OCI-LY7 (cell line): ENCODE data around the gene HLX. TPM values are rescaled to one million over a fixed set of nuclear protein-coding genes. Genes with fewer than 3 reads are reported as not detected.

Source experiments
- BruUV-seq: library from RNA; stranded (reverse); fragments of 400-500 nt; replicated peaks from 2 replicates; lab custom pipeline; 2021; lab: Mats Ljungman, UMichigan
- CTCF ChIA-PET: fragments of 300-600 bp; sonication (Branson Sonifier 250); formaldehyde crosslinking; loops from one replicate; lab custom pipeline; 2022; ENCODE audit warnings: antibody characterized with exemption; ENCODE audit not compliant: unreplicated experiment; lab: Charles Lee
- POLR2A ChIA-PET: fragments of 300-600 bp; sonication (Branson Sonifier 250); formaldehyde crosslinking; loops from one replicate; lab custom pipeline; 2022; ENCODE audit warnings: antibody characterized with exemption; lab: Charles Lee
- DNase-seq: peaks from one replicate; pipeline ENCODE4 v3.0.0-alpha.2; 2015; ENCODE audit warnings: low spot score
- H2AFZ ChIP-seq: fragments of 200-600 bp; sonication (generic), shearing (Covaris generic); 2 replicates; pipeline ENCODE4 v1.6.1; 2014; ENCODE audit warnings: mild to moderate bottlenecking, antibody characterized with exemption, low read length, moderate library complexity
- H3K27ac ChIP-seq: fragments of 200-600 bp; sonication (generic); 2 replicates; pipeline ENCODE4 v1.5.1; 2014; ENCODE audit warnings: mixed run types, low read depth, mild to moderate bottlenecking, moderate library complexity, low read length, inconsistent platforms; ENCODE audit not compliant: poor library complexity, severe bottlenecking
- H3K36me3 ChIP-seq: fragments of 200-600 bp; sonication (generic); 2 replicates; pipeline ENCODE4 v1.6.1; 2014; ENCODE audit warnings: mild to moderate bottlenecking, antibody characterized with exemption, low read length, moderate library complexity, mixed read lengths; ENCODE audit not compliant: insufficient read depth
- H3K4me1 ChIP-seq: fragments of 200-600 bp; sonication (generic); 2 replicates; pipeline ENCODE4 v1.5.1; 2014; ENCODE audit warnings: mild to moderate bottlenecking, low read length; ENCODE audit not compliant: insufficient read depth, poor library complexity, severe bottlenecking
- H3K4me2 ChIP-seq: fragments of 200-600 bp; sonication (generic); 2 replicates; pipeline ENCODE4 v1.6.1; 2014; ENCODE audit warnings: mild to moderate bottlenecking, low read length
- H3K4me3 ChIP-seq: fragments of 200-600 bp; sonication (generic); 2 replicates; pipeline ENCODE4 v1.5.1; 2014; ENCODE audit warnings: mild to moderate bottlenecking, low read depth, low read length; ENCODE audit not compliant: poor library complexity, severe bottlenecking
- H3K79me2 ChIP-seq: fragments of 200-600 bp; sonication (generic); 2 replicates; pipeline ENCODE4 v1.6.1; 2016; ENCODE audit warnings: low read depth, mild to moderate bottlenecking, low read length, moderate library complexity, mixed read lengths; ENCODE audit not compliant: insufficient read depth
- H3K9me2 ChIP-seq: fragments of 200-600 bp; sonication (generic); 2 replicates; pipeline ENCODE4 v1.6.1; 2016; ENCODE audit warnings: mild to moderate bottlenecking, low read length, mixed read lengths; ENCODE audit not compliant: insufficient read depth
- H3K9me3 ChIP-seq: fragments of 200-600 bp; sonication (generic); 2 replicates; pipeline ENCODE4 v1.6.1; 2014; ENCODE audit warnings: mild to moderate bottlenecking, mixed run types, low read length, mixed read lengths
- H4K20me1 ChIP-seq: fragments of 200-600 bp; sonication (generic); 2 replicates; pipeline ENCODE4 v1.6.1; 2014; ENCODE audit warnings: mild to moderate bottlenecking, antibody characterized with exemption, low read length, moderate library complexity, mixed read lengths; ENCODE audit not compliant: insufficient read depth
- EZH2phosphoT487 ChIP-seq: fragments of 200-600 bp; sonication (generic); IDR thresholded peaks from 2 replicates; pipeline ENCODE4 v1.6.1; 2018; ENCODE audit warnings: low read depth, borderline replicate concordance, mild to moderate bottlenecking, mixed run types, antibody characterized with exemption, low read length, moderate library complexity, mixed read lengths
- intact Hi-C: fragments of 100-400 bp; cut with micrococcal nuclease; formaldehyde crosslinking; loops from one replicate; pipeline ENCODE4 v1.10.0; 2022; ENCODE audit not compliant: unreplicated experiment
- total RNA-seq, 2 experiments: library from RNA; depleted of rRNA in 1 of 2; stranded (reverse); fragments of >200 nt in 1 of 2; shearing (Covaris generic) in 1 of 2; gene quantifications; 2 replicates each; pipeline ENCODE4 v1.2.3, GENCODE V29; 2014 to 2022
- TF ChIP-seq, protein P1 (sequence below): fragments of 200-600 bp; sonication (generic); conservative IDR thresholded peaks from 2 replicates; pipeline ENCODE4 v1.5.1; 2014; ENCODE audit warnings: mild to moderate bottlenecking, antibody characterized with exemption, low read length, moderate library complexity, mixed read lengths

The HLX gene
- total RNA-seq, 2 experiments from 2014 or later, result not detected

DNA sequence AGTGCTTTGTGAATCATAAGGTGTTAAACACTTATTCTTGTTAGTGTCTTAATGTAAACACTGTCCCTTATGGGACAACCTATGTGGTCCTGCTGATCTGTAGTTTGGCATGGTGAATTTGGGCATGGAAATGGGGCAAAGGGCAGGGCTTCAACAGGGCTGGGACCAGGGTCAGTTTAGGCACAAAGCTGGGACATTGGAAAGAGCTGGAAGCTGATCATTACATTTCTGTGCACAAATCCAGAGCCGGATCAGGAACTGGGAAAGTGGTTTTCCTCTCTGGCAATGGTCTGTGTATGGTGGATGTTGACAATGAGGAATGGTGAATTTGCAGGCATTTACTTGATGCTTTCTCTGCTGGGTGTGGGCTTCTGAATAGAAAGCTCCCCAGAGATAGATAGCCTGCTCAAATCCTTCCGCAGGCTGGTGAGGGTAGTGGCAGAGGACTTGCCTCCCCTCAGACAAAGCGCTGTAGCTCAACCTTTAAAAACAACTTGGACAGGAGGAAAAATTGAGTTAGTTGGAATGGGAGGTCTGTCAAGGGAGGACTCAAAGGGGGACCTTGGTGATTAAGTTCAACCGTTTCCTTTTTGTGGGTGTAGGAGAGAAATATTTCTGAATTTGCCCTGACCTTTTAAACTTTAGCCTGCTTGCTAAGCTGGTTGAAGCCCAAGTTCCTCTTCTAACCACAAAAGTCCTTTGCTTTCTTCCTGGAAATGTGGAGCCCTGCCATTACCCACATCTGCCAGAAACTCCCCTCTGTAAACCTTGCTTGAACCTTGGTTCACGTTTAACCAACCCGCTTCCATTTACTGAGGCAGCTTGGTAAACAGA is 35.3 kb downstream of the HLX start:
- H3K27ac ChIP-seq, result no peak overlapping the region
- DNase-seq, result no peak
- H3K79me2 ChIP-seq, result no peaks in the 10 kb centered on the region
- no peak overlapping the region for H3K4me3 ChIP-seq
- H3K9me2 ChIP-seq, result no peaks in the 10 kb centered on the region
- H2AFZ ChIP-seq, result no peak overlapping the region
- H3K4me2 ChIP-seq, result no peak overlapping the region
- TF ChIP-seq, protein P1, sequence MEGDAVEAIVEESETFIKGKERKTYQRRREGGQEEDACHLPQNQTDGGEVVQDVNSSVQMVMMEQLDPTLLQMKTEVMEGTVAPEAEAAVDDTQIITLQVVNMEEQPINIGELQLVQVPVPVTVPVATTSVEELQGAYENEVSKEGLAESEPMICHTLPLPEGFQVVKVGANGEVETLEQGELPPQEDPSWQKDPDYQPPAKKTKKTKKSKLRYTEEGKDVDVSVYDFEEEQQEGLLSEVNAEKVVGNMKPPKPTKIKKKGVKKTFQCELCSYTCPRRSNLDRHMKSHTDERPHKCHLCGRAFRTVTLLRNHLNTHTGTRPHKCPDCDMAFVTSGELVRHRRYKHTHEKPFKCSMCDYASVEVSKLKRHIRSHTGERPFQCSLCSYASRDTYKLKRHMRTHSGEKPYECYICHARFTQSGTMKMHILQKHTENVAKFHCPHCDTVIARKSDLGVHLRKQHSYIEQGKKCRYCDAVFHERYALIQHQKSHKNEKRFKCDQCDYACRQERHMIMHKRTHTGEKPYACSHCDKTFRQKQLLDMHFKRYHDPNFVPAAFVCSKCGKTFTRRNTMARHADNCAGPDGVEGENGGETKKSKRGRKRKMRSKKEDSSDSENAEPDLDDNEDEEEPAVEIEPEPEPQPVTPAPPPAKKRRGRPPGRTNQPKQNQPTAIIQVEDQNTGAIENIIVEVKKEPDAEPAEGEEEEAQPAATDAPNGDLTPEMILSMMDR, result no peak
- no peak for TF ChIP-seq EZH2phosphoT487
- no peaks in the 10 kb centered on the region for H3K9me3 ChIP-seq
- no peaks in the 10 kb centered on the region for H4K20me1 ChIP-seq
- intact Hi-C loops, result no loop called here
- no TSS peak for BruUV-seq
- ChIA-PET CTCF (no interaction called here), POLR2A (no interaction called here)
- no peaks in the 10 kb centered on the region for H3K36me3 ChIP-seq
- no peaks in the 10 kb centered on the region for H3K4me1 ChIP-seq

DNA sequence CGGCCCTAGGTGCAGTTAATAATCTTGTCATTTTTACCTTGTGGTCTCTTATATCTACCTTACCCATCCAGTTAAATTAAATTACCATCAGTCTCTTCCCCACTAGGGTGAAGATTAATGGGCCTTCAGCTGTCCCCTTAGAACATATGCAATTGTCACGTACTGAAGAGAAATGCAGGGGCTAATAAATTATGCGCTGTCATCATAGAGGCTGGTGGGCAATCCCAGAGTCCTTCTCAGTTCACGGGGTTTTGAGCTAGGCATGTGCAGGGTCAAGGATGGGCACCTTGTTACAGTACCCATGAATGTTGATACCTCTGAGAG is 35.8 kb downstream of the HLX start:
- intact Hi-C loops, result no loop called here
- H2AFZ ChIP-seq, result no peak overlapping the region
- ChIA-PET CTCF (no interaction called here), POLR2A (interaction anchor here (1.5 kb wide), 1 partner anchor 14 kb away, joined by 5 read pairs; no protein-coding TSS in a partner anchor)
- no peaks in the 10 kb centered on the region for H3K79me2 ChIP-seq
- no peak overlapping the region for H3K4me3 ChIP-seq
- no peak overlapping the region for H3K27ac ChIP-seq
- H3K4me1 ChIP-seq, result no peaks in the 10 kb centered on the region
- H3K9me3 ChIP-seq, result no peaks in the 10 kb centered on the region
- no peaks in the 10 kb centered on the region for H3K36me3 ChIP-seq
- DNase-seq, result no peak
- no peaks in the 10 kb centered on the region for H4K20me1 ChIP-seq
- no TSS peak for BruUV-seq
- no peaks in the 10 kb centered on the region for H3K9me2 ChIP-seq
- H3K4me2 ChIP-seq, result no peak overlapping the region
- no peak for TF ChIP-seq EZH2phosphoT487
- TF ChIP-seq, protein P1, result no peak

DNA sequence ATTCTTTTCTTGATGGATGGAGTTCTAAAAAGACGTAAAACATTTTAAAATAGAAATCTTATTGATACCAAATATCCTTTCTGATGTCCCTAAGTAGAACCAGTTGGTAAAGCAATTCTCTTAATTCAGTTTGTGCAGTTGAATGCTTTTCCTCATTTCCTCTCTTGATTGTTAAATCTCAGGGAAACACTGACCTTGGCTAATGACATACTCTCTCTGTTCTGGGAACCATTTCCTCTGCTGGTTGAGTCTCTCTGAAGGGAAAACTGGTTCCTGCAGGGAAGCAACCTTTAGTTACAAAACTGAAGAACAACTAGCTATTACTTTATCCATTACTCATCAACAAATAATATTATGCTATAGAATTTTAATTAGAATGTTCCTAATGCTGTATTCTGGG is 36.7 kb downstream of the HLX start:
- Histone ChIP-seq H3K4me2 (no peak overlapping the region), H3K4me1 (no peaks in the 10 kb centered on the region), H3K9me2 (no peaks in the 10 kb centered on the region), H2AFZ (no peak overlapping the region), H3K36me3 (no peaks in the 10 kb centered on the region), H4K20me1 (no peaks in the 10 kb centered on the region), H3K27ac (no peak overlapping the region), H3K9me3 (no peaks in the 10 kb centered on the region), H3K79me2 (no peaks in the 10 kb centered on the region), H3K4me3 (no peak overlapping the region)
- ChIA-PET CTCF (no interaction called here), POLR2A (interaction anchor here (1.5 kb wide), 1 partner anchor 13 kb away, joined by 5 read pairs; no protein-coding TSS in a partner anchor)
- intact Hi-C loops, result no loop called here
- DNase-seq, result no peak
- TF ChIP-seq, protein P1, result no peak
- no peak for TF ChIP-seq EZH2phosphoT487
- BruUV-seq, result no TSS peak
